Left lung (tissue), 10 donors: Measurements from ENCODE around the gene EEA1. TPM values are rescaled to one million over a fixed set of nuclear protein-coding genes. Genes with fewer than 3 reads are reported as not detected.

Experiments used
- ATAC-seq: fragments of 200-7000 bp; cut with Tn5 transposase; one replicate; pipeline ENCODE4 v1.9.1; 2020; ENCODE audit warnings: moderate library complexity
- DNase-seq, 4 donors: peaks; one replicate each; pipeline ENCODE4 v3.0.0-alpha.2; 2013 to 2020
- H3K27ac ChIP-seq, 2 donors: fragments of 200-600 bp; sonication (generic) in 1 of 2; one replicate each; pipeline versions ENCODE4 v1.5.0 to v1.8.0; 2020 to 2021
- H3K27me3 ChIP-seq, 2 donors: fragments of 200-600 bp; sonication (generic) in 1 of 2; one replicate each; pipeline versions ENCODE4 v1.5.0 to v1.8.0; 2020 to 2021
- H3K36me3 ChIP-seq, 2 donors: fragments of 200-600 bp; sonication (generic) in 1 of 2; one replicate each; pipeline versions ENCODE4 v1.5.0 to v1.8.0; 2020 to 2021
- H3K4me1 ChIP-seq, 2 donors: fragments of 200-600 bp; one replicate each; pipeline ENCODE4 v1.8.0; 2021
- H3K4me3 ChIP-seq, 2 donors: fragments of 200-600 bp; sonication (generic) in 1 of 2; one replicate each; pipeline versions ENCODE4 v1.5.0 to v1.8.0; 2020 to 2021; ENCODE audit warnings: mild to moderate bottlenecking in 1 of 2
- H3K9me3 ChIP-seq, 2 donors: fragments of 200-600 bp; sonication (generic) in 1 of 2; one replicate each; pipeline versions ENCODE4 v1.5.0 to v1.8.0; 2020 to 2021
- CTCF ChIP-seq, 2 donors: fragments of 200-600 bp; sonication (generic) in 1 of 2; IDR thresholded peaks; one replicate each; pipeline versions ENCODE4 v1.5.0 to v1.8.0; 2021; ENCODE audit warnings: antibody characterized with exemption in 2 of 2
- intact Hi-C, 2 donors: fragments of 100-400 bp; cut with DNase I; formaldehyde crosslinking; loops; one replicate each; pipeline versions ENCODE4 v1.11.2 to v1.14.2; 2022
- polyA plus RNA-seq, 6 donors: library from polyadenylated mRNA; unstranded; fragments of 120-200 nt; gene quantifications; one replicate each; pipeline ENCODE4 v1.2.1, GENCODE V29; 2013; ENCODE audit not compliant: insufficient read length in 6 of 6
- total RNA-seq, 2 donors: library from RNA; stranded (reverse); fragmentation: NEBNext Ultra II Directional; extraction: Animal tissue kit (Norgen Biotek cat#: 25700); gene quantifications; one replicate each; pipeline ENCODE4 v1.2.1, GENCODE V29; 2021
- donor health status: DM: no; HTN: yes; CAD: no.
- donor health status: DM: no; HTN: no; CAD: no.

EEA1 gene
- total and polyA plus RNA-seq, 8 donors, result 15.8 to 34.6 (median 20.4) TPM

- ATAC-seq (no peak), DNase-seq (no peak)
- no peak overlapping the region for H3K4me3 ChIP-seq
- H3K36me3 ChIP-seq, result no peaks in the 10 kb centered on the region
- H3K9me3 ChIP-seq, result no peaks in the 10 kb centered on the region
- TF ChIP-seq CTCF (IDR thresholded peaks at IDR 0.05), result no peak
- no peaks in the 10 kb centered on the region for H3K27me3 ChIP-seq
- intact Hi-C loops, result no loop called here
- peaks cover 0 to 17% of the 10 kb centered on the region in 2 donors for H3K4me1 ChIP-seq
- no peak overlapping the region for H3K27ac ChIP-seq
Observed at GRCh38 chr12:92921877-92922276, 7.2 kb downstream of the EEA1 start.

GRCh38 chr12:92915365-92915764, 13.7 kb downstream of the EEA1 start:
- TF ChIP-seq CTCF (IDR thresholded peaks at IDR 0.05), result no peak
- ATAC-seq (no peak), DNase-seq (no peak)
- Histone ChIP-seq H3K4me3 (no peak overlapping the region), H3K4me1 (peaks cover 0 to 5% of the 10 kb centered on the region in 2 donors), H3K27ac (no peak overlapping the region), H3K36me3 (no peaks in the 10 kb centered on the region), H3K9me3 (no peaks in the 10 kb centered on the region), H3K27me3 (no peaks in the 10 kb centered on the region)
- intact Hi-C loops, result no loop called here

DNA sequence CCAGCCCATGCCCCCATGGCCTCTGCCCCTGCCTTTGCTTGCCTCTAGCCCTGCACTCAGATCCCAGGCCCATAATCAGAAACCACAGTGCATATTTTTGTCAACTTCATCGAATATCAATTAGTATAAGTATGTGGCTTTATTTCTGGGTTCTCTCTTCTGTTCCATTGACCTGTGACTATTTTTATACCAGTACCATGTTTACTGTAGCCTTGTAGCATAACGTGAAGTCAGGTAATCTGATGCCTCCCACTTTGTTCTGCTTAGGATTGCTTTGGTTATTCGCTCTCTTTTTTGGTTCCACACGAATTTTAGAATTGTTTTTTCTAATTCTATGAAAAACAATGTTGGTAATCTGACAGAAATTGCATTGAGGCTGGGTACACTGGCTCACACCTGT, 14.9 kb downstream of the EEA1 start:
- H3K9me3 ChIP-seq, result peaks cover 0 to under 1% of the 10 kb centered on the region in 2 donors
- no peak for ATAC-seq
- intact Hi-C loops, result no loop called here

GRCh38 chr12:92912672-92913071, 16.4 kb downstream of the EEA1 start:
- H3K4me1 ChIP-seq, result peaks cover 0 to 8% of the 10 kb centered on the region in 2 donors

More for the DNA sequence above, 14.9 kb downstream of the EEA1 start:
- peaks cover 0 to 5% of the 10 kb centered on the region in 2 donors for H3K4me1 ChIP-seq
- H3K4me3 ChIP-seq, result no peak overlapping the region
- DNase-seq, result no peak
- no peak for TF ChIP-seq CTCF (IDR thresholded peaks at IDR 0.05)
- H3K27me3 ChIP-seq, result no peaks in the 10 kb centered on the region
- H3K27ac ChIP-seq, result no peak overlapping the region
- no peaks in the 10 kb centered on the region for H3K36me3 ChIP-seq

GRCh38 chr12:92912052-92912451, 17.0 kb downstream of the EEA1 start:
- H3K36me3 ChIP-seq, result no peaks in the 10 kb centered on the region
- intact Hi-C loops, result no loop called here
- TF ChIP-seq CTCF (IDR thresholded peaks at IDR 0.05), result no peak
- H3K4me3 ChIP-seq, result no peak overlapping the region
- H3K4me1 ChIP-seq, result peaks cover 0 to 8% of the 10 kb centered on the region in 2 donors
- no peak for ATAC-seq
- no peaks in the 10 kb centered on the region for H3K27me3 ChIP-seq
- peaks cover 0 to 5% of the 10 kb centered on the region in 2 donors for H3K9me3 ChIP-seq
- H3K27ac ChIP-seq, result no peak overlapping the region
- DNase-seq, result no peak

More at GRCh38 chr12:92912672-92913071, 16.4 kb downstream of the EEA1 start:
- Histone ChIP-seq H3K36me3 (no peaks in the 10 kb centered on the region), H3K27me3 (no peaks in the 10 kb centered on the region), H3K4me3 (no peak overlapping the region), H3K9me3 (peaks cover 0 to 5% of the 10 kb centered on the region in 2 donors), H3K27ac (no peak overlapping the region)
- ATAC-seq, result no peak
- TF ChIP-seq CTCF (IDR thresholded peaks at IDR 0.05), result no peak
- intact Hi-C loops, result no loop called here
- DNase-seq, result no peak
